Muscle of back (tissue), 13 donors: ENCODE results near the gene LRRC53. TPM values are rescaled to one million over a fixed set of nuclear protein-coding genes. Genes with fewer than 3 reads are reported as not detected.

ENCODE experiments used
- DNase-seq, 3 donors: peaks; one replicate each; pipeline versions ENCODE4 v3.0.0 to v3.0.0-alpha.2; 2013
- long read RNA-seq, 9 donors: transcript quantifications; one replicate each; lab custom pipeline, GENCODE V29; 2026
- polyA plus RNA-seq, 10 donors: library from polyadenylated mRNA; unstranded; fragments of 120-200 nt; gene quantifications; one replicate each; pipeline ENCODE4 v1.2.1, GENCODE V29; 2013; ENCODE audit not compliant: insufficient read length in 10 of 10

Gene LRRC53
- polyA plus RNA-seq = not detected
- long read RNA-seq, donor 1 = 0 reads
- long read RNA-seq, donor 2 = 0 reads
- long read RNA-seq, donor 3 = 0 reads
- long read RNA-seq, donor 4 = 0 reads
- long read RNA-seq, donor 5 = 0 reads
- long read RNA-seq, donor 6 = 0 reads
- long read RNA-seq, donor 7 = 0 reads
- long read RNA-seq, donor 8 = 0 reads
- long read RNA-seq, donor 9 = 0 reads

DNA sequence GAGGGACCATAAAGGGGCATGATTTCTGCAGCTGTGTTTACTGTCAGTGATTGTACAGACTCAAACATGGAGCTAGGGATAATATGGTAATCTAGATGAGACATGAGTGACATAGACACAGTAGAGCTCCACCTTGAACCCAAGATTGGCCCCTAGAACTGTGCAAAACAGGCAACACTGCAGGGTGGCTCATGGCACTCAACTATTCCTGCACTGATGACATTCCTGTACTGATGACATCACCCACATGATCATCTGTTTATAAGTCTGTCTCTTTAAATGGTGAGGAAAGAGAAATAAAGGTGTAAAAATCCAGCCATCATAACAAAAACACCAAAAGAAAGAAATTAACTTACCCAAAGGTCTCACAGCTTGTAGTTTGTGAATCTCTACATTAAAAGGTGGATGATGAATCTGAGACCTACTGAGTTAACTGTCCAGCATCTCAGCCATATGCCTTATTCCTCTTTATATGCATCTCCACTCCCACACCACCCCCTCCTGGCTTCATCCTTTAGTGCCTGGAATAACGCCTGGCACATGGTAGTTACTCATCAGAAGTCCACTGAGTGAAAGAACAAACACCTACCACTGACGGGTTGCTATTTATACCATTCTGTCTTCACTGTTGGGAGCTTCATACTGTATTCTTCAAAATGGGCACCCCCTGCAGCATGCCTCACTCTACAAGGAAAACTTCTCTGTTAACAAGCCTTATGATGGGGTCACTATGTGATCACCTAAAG lies at the start of gene LRRC53:
LRRC53 (minus strand) TSS at position 442 of the 746 bp plus-strand sequence. CDS start 29,262 bp downstream, outside the sequence.
- DNase-seq = no peak

GRCh38 chr1:74549932-74550331 lies 37.5 kb upstream of the LRRC53 start:
- no peak for DNase-seq

- no peak for DNase-seq
Measured at GRCh38 chr1:74548961-74549750, 36.7 kb upstream of the LRRC53 start.

DNA sequence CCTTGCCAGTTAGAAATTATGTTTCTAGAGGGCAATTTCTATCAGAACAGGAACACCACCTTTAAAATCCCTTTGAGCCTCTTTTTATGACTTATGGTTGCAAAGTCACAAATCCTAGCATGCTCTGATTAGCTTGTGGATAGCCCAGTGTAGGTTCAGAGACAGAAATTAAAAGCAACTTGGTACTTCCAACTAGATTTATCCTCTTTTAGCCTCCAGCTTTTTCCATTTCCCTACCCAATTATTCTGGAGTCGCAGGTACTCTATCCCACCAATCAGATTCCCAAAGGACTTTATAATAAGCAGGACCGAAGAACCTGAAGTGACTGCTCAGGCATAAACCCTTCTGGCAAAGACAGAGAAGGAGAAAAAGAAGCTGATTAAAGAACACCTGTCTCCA lies 33.4 kb upstream of the LRRC53 start:
- DNase-seq = no peak

DNA sequence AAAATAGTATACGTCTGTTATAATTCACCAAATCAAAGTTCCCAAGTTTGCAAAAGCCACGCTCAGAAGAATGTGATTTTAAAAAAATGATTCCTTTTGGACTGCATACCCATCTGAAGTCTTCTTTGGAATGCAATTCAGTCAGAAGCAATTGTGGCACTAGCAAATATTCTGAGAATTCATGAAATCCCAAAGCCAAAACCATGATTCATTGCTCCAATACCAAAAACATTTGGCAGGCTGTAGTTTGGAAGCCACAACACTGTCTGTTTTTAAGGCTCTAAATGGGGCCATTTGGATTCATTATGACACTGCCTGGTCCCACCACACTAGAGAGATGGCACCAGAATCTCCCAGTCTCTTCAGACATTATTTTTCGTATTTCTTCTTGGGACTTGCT lies 21.8 kb upstream of the LRRC53 start:
- DNase-seq = peak in 1 of 3 donors; percentile 35

DNA sequence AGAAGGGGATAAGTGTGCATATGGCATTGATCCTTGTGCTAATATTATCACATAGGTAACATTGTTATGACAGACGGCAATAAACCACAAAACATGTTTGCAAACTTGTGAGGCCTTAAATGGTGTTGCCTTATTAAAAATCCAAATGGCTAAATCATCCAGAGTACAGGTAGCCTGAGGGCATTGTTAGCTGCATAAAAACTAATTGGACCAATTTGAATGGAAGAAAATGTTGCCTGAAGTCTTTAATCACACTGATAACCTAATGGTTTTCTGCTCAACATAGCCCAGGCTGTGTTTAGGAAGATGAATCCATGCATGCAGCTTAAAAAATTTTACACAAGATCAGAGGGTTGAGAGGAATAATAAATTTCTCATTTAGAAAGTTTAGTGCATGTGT lies 19.4 kb upstream of the LRRC53 start:
- no peak for DNase-seq

DNA sequence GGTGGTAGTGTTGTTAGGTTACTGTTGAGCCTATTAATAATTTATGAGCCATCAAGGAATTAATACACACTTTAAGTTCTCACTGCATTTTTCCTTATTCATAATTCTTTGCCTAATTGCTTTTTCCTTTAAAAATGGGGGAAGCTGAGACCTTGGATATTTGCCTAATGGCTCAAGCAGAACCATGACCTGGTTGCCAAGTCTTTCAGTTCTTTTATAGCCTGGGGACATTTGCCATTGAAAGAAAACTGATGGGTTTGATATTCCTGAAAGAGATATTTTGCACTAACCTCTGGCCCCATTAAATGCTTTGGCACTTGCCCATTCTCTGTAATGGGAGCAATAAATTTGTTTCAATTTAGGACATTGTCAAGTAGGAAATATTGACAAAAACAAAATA lies 18.5 kb upstream of the LRRC53 start:
- DNase-seq = peak in 1 of 3 donors; percentile 22

- no peak for DNase-seq
Measured at GRCh38 chr1:74528123-74528522, 15.7 kb upstream of the LRRC53 start.

DNA sequence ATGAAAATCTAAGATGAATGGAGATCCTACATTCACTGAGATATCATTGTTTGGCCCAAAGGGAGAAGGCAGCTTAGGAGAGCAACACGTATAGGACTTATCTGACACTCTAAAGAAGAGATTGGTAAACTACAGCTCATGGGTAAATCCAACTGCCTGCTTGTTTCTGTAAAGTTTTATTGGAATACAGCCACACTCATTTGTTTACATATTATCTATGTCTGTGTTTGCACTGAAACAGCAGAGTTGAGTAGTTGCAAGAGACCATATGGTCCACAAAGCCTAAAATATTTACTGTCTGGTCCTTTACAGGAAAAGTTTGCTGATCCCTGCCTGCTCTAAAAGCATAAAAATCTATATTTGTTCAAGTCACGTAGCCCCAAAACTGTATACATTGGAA lies 14.3 kb upstream of the LRRC53 start:
- DNase-seq = no peak

- DNase-seq = no peak
Measured at GRCh38 chr1:74523873-74524480, 11.6 kb upstream of the LRRC53 start.

GRCh38 chr1:74522148-74522547 lies 9.7 kb upstream of the LRRC53 start:
- peak in 1 of 3 donors; percentile 29 for DNase-seq

DNA sequence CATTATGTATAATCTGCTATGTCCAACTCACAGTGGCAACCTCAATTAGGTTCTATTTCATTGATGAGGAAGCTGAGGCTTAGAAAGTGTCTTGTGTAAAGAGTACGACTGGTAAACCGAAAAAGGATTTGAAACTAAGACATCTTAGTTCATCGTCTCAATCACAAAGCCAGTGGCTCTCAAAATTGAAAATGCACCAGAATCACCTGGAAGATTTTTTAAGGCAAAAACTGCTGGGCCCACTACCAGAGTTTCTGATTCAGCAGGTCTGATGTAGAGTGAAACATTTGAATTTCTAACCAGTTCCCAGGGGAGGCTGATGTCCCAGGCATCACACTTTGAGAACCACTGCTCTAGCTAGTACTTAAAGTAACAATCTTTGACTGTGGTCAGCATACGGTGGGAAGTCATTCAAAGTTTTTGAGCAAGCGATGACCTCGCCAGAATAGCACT lies 5.2 kb upstream of the LRRC53 start:
- DNase-seq = no peak

DNA sequence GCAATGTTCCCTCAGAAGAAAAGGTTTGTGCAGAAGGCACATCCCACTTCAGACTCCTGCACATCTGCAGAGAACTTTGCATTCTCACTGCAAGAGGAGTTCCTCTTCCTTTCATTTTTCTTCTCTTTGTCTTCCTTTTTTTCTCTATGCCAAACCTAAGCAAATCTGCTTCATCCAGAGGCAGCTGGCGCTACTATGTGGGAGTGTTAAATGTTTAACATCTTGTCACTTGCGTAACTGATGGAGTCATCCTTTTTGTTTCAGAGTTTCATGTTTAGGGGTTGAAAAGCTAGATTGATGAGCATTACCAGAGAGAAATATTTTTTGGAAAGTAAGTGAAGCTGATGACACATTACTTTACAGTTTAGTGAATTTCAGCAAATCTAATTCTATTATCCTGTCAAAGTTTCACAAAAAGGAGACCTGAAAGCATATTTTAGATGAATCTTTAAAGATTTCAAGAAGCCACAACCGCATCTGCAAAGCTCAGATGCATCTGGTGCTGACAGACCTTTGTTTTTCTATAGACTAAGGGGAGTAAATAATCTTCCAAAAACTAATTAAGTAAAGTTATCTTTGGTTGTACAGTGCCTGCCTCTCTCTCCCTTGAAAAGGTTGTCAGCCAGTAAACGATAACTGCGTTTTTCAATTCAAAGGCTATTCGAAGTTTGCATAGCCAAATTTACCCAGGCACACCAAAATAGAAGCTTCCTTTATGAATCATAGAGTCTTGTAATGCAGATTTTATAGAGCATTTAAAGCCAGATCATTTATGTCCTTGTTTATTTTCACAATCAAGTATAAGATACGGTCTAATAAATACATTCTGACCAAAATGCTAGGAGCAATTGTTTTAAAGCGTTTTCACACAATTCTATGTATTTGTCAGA lies 1.2 kb upstream of the LRRC53 start:
- no peak for DNase-seq

DNA sequence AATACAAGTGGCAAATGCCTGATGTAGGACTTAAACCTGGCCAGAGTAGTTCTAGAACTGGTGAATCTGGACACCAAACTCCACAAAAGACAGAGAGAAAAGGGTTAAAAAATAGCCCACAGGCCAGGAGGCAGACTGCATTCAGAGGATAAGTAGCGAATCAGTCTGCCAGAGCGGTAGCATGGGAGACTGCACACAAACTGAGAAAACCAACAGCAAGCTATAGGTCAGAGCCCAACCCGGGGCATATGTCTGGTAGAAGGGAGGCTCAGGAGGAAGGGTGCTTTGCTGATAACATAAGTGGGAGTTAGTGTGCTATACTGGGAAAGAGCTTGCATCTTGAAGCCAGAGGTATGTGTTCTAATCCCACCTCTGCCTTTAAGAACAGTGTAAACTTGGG lies 4.0 kb downstream of the LRRC53 start:
- DNase-seq = no peak

DNA sequence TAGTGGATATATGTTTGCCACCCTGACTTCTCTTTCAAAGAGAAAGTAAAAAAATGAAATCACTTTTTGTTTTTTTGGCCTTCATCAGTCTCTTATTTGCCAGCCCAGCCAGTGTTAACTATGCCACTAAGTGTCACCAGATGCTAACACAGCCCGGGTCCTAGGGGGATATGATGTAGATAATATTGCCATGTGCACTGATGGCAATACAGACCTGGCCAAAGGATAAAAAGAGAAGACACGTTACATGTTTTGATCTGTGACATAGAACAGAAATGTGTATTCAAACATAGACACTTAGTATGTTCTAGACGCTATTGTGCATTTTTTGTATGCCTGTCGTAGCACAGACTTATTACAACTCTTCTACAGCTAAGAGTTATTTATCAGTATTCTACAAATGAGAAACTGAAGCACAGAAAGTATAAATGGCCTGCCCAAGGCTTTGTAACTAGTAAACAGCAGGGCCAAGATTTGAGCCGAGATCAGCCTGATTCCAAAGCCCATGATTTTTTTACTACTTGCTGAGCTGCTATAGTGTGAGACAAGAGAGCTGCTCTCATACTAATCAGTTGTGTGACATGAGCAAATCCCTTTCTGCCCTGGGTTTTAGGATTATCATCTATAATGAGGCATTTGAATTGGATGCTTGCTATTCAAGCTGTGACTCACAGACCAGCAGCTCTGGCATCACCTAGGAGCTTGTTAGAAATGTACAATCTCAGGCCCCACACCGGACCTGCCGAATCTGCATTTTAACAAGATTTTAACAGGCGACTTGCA lies 6.3 kb downstream of the LRRC53 start:
- no peak for DNase-seq

- DNase-seq = peak in 1 of 3 donors; percentile 11
Measured at GRCh38 chr1:74504933-74505512, 7.4 kb downstream of the LRRC53 start.

- DNase-seq = peak; percentile 29 to 63 (median 44)
Measured at GRCh38 chr1:74504125-74504932, 8.1 kb downstream of the LRRC53 start.

GRCh38 chr1:74502858-74503257 lies 9.6 kb downstream of the LRRC53 start:
- DNase-seq = no peak

DNA sequence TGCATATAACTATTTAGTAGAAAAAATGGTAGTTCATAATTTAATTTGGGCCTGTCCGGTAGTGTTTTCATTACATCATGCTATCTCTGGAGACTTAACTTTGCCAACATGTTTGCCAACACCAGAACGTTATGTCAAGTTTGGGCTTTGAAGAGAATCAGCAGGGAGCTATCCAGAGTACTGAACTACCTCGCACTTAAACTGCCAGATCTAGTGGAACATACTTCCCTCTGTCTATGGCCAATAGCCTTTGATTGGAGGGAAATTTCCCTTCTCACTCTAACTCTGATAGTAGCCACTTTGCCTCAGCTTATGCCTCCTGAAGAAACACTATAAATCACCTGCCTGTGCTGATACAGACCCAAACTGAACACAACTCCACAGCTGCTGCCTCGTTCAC lies 10.0 kb downstream of the LRRC53 start:
- peak; percentile 30 to 76 (median 60) for DNase-seq
